HG02623 (cell line): ENCODE measurements around the gene CAST.
"Not testable (repeated sequence)": the region's sequence is repeated elsewhere in the genome, so short reads cannot be mapped to it uniquely, and the experiment has no call there.

Experiments
- ATAC-seq: cut with Tn5 transposase; IDR thresholded peaks from one replicate; pipeline ENCODE4 v1.9.1; 2021; ENCODE audit warnings: moderate library complexity; ENCODE audit not compliant: unreplicated experiment

CAST gene

DNA sequence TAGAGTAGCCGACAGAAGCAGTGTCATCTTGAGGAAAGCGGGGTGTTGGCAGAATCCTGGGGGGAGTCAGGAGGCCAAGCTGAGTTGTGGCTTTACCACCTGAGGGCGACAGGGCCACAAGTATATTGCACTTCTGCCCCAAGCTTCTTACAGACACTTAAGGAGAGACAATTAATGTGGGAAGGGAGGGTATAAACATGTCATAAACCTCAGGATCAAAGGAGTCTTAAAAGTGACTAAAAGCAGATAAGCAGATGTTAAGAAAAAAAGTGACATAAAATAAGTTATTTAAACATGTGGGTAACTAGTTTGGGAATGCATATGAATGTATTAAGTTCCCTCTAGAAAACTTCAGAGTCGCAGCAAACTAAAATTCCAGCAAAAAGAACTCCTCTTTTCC is 81.6 kb downstream of the CAST start:
- no peak for ATAC-seq

- not testable (repeated sequence) for ATAC-seq
These were observed 82.0 kb downstream of the CAST start for GRCh38 chr5:96744218-96744617.

DNA sequence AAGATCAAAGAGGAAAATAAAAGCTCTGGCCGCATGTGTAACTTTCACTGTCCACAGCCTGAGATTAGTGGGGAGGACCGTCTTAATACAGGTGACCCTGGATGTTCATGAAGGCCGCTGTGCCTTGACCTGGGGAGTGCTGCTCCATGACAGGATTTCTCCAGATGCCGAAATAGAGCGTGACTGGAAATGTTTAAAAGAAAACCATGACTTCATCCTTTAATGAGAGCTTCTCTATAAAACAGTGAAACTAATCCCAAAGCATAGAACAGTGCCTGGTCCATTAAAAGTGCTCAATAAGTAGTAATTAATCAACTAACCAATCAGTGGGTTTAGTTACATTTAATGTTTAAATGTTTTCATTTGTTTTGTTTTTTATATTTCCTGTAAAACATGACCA is 82.8 kb downstream of the CAST start:
- ATAC-seq = no peak

GRCh38 chr5:96745844-96746531 is 83.8 kb downstream of the CAST start:
- no peak for ATAC-seq

GRCh38 chr5:96747720-96748119 is 85.5 kb downstream of the CAST start:
- no peak for ATAC-seq

- no peak for ATAC-seq
These were observed 88.1 kb downstream of the CAST start for GRCh38 chr5:96750110-96750822.

DNA sequence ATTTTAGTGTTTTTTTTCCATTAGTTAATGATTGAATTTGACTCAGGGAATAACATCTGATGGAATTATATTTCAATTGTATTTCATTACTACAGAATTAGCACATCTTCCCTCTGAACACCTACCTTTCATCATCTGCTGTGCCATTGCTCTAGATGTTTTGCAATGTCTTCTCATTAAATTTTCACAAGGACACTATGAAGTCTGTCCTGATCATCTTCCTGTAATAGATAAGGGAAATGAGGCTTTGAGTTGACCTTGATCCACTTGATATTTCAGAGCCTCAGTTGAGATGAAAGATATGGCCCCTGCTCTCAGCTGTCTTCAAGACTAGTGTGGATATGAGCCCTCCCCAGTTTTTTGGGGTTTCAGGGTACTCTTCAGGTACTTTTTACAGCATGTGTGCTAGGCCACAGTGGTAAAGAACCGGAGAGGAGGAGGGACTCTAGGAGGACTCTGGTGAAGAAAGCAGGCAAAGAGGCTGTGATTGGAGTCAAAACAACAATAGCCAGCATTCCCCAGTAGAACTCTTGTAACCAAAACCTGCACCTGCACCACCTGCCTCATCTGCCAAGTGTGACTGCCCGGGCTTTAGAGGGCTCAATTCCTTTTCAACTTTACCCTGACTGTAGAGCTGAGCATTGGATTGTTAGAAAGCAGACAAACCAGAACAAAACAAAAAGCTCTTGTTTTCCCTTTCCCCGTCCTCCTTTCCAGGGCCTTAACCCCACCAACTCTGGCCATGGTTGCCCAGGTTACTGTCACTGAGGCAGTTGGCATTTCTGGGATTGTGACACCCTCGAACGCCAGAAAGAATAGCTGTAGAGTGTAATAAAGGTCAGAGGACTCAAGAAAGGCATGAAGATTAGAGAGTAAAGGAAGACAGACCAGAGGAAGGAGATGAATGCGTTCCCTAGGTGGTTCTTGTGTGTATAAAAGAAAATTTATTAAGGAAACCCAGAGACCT is 89.3 kb downstream of the CAST start:
- no peak for ATAC-seq

GRCh38 chr5:96752341-96753016 is 90.3 kb downstream of the CAST start:
- no peak for ATAC-seq

GRCh38 chr5:96753017-96753397 is 90.8 kb downstream of the CAST start:
- no peak for ATAC-seq

- no peak for ATAC-seq
These were observed 91.7 kb downstream of the CAST start for GRCh38 chr5:96753848-96754247.

GRCh38 chr5:96755851-96756250 is 93.7 kb downstream of the CAST start:
- no peak for ATAC-seq

DNA sequence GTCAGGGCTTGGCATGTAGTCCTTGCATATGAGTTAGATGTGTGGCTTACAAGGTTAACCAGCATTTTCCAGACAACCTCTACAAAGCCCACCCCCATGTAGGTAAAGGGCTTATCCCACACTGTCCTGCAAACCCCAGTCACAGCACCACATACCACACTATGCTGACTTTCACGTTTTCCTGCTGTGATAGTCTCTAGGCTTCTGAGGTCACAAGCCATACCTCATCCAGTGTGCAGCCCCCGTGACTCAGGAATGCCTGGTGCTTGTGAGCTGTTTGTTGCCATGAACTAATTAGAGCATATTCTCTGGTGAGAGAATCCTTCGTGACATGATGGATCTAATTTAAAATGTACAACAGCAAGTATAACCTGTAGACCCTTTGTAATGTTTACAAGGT is 94.8 kb downstream of the CAST start:
- ATAC-seq = no peak

- no peak for ATAC-seq
These were observed 96.4 kb downstream of the CAST start for GRCh38 chr5:96758621-96759020.

- no peak for ATAC-seq
These were observed 99.4 kb downstream of the CAST start for GRCh38 chr5:96761618-96762017.

- no peak for ATAC-seq
These were observed 100.8 kb downstream of the CAST start for GRCh38 chr5:96763026-96763425.

- no peak for ATAC-seq
These were observed 102.9 kb downstream of the CAST start for GRCh38 chr5:96765043-96765442.

DNA sequence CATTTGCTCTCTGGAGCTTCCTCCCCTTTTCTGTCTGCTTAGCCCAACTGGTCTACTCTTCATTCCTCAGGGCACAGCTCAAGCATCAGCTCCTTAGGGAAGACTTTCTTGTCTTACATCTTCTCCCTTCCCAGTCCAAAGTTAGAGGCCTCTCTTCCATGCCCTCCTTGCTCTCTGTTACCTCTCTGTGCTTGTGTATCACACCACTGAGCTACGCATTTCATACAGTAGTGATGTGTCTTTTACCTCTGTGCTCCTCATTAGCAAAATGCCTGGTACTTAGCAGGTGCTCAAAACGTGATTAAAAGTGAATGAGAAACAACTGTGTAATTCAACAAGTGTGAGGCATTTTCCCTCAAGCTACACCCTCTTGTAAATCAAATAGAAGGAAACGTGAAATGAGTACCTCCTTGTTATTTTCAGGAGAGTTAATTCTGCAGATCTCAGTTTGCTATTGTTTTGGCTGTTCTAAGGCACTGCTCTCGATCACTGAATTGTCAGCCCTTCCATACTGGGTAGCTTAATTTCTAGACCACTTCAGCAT is 106.6 kb downstream of the CAST start:
- no peak for ATAC-seq

DNA sequence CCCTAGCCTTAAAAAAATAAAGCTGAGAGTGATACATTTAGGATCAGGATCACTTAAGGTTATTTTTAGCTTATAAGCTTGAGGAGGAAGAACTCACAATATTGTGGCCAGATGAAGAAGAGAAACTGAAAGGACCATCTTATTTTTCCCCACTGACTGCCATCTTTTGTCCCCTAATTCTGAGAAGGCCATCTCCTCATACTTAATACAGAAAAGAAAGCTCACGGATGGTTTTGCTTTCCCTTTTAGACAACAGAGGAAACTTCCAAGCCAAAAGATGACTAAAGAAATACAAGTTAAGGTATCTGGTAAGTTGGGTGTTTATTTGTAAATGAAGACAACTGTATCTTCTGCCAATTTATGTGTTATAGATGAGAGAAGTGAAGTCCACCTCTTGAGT is 109.2 kb downstream of the CAST start:
- no peak for ATAC-seq

DNA sequence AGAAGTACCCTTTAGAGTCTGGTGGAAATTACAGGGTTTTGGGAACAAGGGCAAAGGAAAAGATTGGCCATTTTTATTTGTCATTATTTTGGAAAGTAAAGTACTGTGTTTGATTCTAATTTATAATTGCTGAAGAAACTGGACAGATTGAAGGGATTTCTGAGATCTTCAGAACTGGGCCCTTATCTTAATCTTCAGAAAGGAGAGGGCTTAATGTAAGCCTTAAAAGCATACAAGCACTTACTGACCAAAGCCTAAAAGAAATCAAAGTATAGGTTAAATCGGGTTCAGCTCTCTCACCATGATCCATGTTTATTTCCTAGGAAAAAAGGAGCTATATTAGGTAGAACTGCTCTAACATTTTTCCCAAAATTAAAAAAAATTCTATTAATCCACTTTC is 109.9 kb downstream of the CAST start:
- ATAC-seq = no peak

GRCh38 chr5:96772542-96772941 is 110.4 kb downstream of the CAST start:
- no peak for ATAC-seq

DNA sequence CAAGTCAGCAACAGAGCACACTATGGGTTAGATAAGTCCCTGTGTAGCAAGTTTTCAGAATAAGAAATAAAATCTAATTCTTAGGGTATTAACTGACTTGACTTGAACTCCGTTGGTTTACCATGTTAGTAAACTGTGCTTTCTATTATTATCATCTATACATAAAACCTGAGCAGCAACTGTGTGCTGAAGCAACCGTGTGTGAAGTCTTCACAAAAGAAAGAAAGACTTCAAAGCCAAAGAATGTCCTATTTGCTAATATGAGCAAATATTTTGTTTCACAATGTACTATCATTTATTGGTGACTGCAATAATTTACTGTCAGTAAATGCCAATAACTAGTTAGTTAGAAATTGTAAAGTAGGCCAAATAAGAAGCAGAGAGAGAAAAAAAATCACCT is 112.9 kb downstream of the CAST start:
- no peak for ATAC-seq
